ENCODE measurements around the gene TMEM266.

The TMEM266 gene

GRCh38 chr15:76073554-76073953 lies 13.8 kb downstream of the TMEM266 start:
- no peaks in the 10 kb centered on the region for H3K36me3 ChIP-seq (replicated peaks; ENCODE audit: insufficient read depth, low read length)
- H3K9me2 ChIP-seq (replicated peaks; ENCODE audit: insufficient read depth, low read length) = no peaks in the 10 kb centered on the region
- H3K4me1 ChIP-seq (ENCODE audit: low read length) = no peaks in the 10 kb centered on the region
- no peak overlapping the region for H3K9ac ChIP-seq (ENCODE audit: low read length)
- no peak overlapping the region for H3K4me3 ChIP-seq (ENCODE audit: low read length)
- H3K9me3 ChIP-seq (replicated peaks; ENCODE audit: insufficient read depth, low read length) = no peaks in the 10 kb centered on the region
- no peaks in the 10 kb centered on the region for H3K79me2 ChIP-seq (ENCODE audit: low read length)
- H2AFZ ChIP-seq (ENCODE audit: low read length) = no peak overlapping the region
- TF ChIP-seq EZH2 (optimal IDR thresholded peaks at IDR 0.05; ENCODE audit: low read depth, low read length) = no peak
- no peak for TF ChIP-seq CTCF (IDR thresholded peaks at IDR 0.05; ENCODE audit: low read length)
- no peak for TF ChIP-seq EZH2phosphoT487 (IDR thresholded peaks at IDR 0.05; ENCODE audit: low read length)
- H3K27me3 ChIP-seq (replicated peaks; ENCODE audit: insufficient read depth, low read length) = no peaks in the 10 kb centered on the region
- no peak overlapping the region for H3K4me2 ChIP-seq (ENCODE audit: low read depth, low read length)
- no peak for DNase-seq
- H4K20me1 ChIP-seq (ENCODE audit: insufficient read depth, low read length) = no peaks in the 10 kb centered on the region
- no peak overlapping the region for H3K27ac ChIP-seq (ENCODE audit: low read length)
- no peaks in the 10 kb centered on the region for H3F3A ChIP-seq (ENCODE audit: insufficient read depth, low read length)

- Histone ChIP-seq H3F3A (ENCODE audit: insufficient read depth, low read length) (no peaks in the 10 kb centered on the region), H3K9me2 (replicated peaks; ENCODE audit: insufficient read depth, low read length) (no peaks in the 10 kb centered on the region), H3K4me2 (ENCODE audit: low read depth, low read length) (no peak overlapping the region), H3K4me1 (ENCODE audit: low read length) (no peaks in the 10 kb centered on the region), H2AFZ (ENCODE audit: low read length) (no peak overlapping the region), H4K20me1 (ENCODE audit: insufficient read depth, low read length) (no peaks in the 10 kb centered on the region), H3K36me3 (replicated peaks; ENCODE audit: insufficient read depth, low read length) (no peaks in the 10 kb centered on the region), H3K27me3 (replicated peaks; ENCODE audit: insufficient read depth, low read length) (no peaks in the 10 kb centered on the region), H3K27ac (ENCODE audit: low read length) (no peak overlapping the region), H3K9ac (ENCODE audit: low read length) (no peak overlapping the region), H3K4me3 (ENCODE audit: low read length) (no peak overlapping the region), H3K9me3 (replicated peaks; ENCODE audit: insufficient read depth, low read length) (no peaks in the 10 kb centered on the region), H3K79me2 (ENCODE audit: low read length) (no peaks in the 10 kb centered on the region)
- no peak for DNase-seq
- TF ChIP-seq EZH2 (optimal IDR thresholded peaks at IDR 0.05; ENCODE audit: low read depth, low read length) = no peak
- no peak for TF ChIP-seq EZH2phosphoT487 (IDR thresholded peaks at IDR 0.05; ENCODE audit: low read length)
- no peak for TF ChIP-seq CTCF (IDR thresholded peaks at IDR 0.05; ENCODE audit: low read length)
Observed at GRCh38 chr15:76075046-76075445, 15.3 kb downstream of the TMEM266 start.

- Histone ChIP-seq H3K4me3 (ENCODE audit: low read length) (no peak overlapping the region), H3K4me1 (ENCODE audit: low read length) (no peaks in the 10 kb centered on the region), H3K27me3 (replicated peaks; ENCODE audit: insufficient read depth, low read length) (no peaks in the 10 kb centered on the region), H3K9ac (ENCODE audit: low read length) (no peak overlapping the region), H3K4me2 (ENCODE audit: low read depth, low read length) (no peak overlapping the region), H3K9me2 (replicated peaks; ENCODE audit: insufficient read depth, low read length) (no peaks in the 10 kb centered on the region), H3F3A (ENCODE audit: insufficient read depth, low read length) (no peaks in the 10 kb centered on the region), H3K79me2 (ENCODE audit: low read length) (no peaks in the 10 kb centered on the region), H3K36me3 (replicated peaks; ENCODE audit: insufficient read depth, low read length) (no peaks in the 10 kb centered on the region), H2AFZ (ENCODE audit: low read length) (no peak overlapping the region), H3K9me3 (replicated peaks; ENCODE audit: insufficient read depth, low read length) (no peaks in the 10 kb centered on the region), H3K27ac (ENCODE audit: low read length) (no peak overlapping the region), H4K20me1 (ENCODE audit: insufficient read depth, low read length) (no peaks in the 10 kb centered on the region)
- no peak for DNase-seq
- no peak for TF ChIP-seq CTCF (IDR thresholded peaks at IDR 0.05; ENCODE audit: low read length)
- no peak for TF ChIP-seq EZH2 (optimal IDR thresholded peaks at IDR 0.05; ENCODE audit: low read depth, low read length)
- TF ChIP-seq EZH2phosphoT487 (IDR thresholded peaks at IDR 0.05; ENCODE audit: low read length) = no peak
Observed at GRCh38 chr15:76078285-76078877, 18.6 kb downstream of the TMEM266 start.

Data from MM.1S (cell line).